ENCODE measurements around the gene SEC61A2. TPM values are rescaled to one million over a fixed set of nuclear protein-coding genes. Genes with fewer than 3 reads are reported as not detected.

Gene SEC61A2
- polyA plus RNA-seq, 1 donor from 2014 or later, result 75.4 TPM

DNA sequence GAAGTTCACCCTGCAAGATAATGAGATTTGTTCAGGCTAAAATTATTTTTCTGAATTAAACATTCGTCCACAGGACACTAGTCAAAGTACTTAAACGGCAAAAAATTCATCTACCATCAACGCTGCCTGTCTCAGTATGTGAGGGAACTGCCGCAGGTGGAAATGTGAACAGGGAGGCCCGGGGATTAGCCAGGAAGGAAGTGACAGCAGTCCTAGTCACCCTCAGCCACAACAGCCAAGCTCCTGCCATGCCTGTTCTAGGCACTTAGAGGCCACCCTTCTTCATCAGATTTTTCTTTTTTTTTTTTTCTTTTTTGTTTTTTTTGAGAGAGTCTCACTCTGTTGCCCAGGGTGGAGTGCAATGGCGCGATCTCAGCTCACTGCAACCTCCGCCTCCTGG lies 56.8 kb downstream of the SEC61A2 start:
- Histone ChIP-seq H3F3A (ENCODE audit: insufficient read depth, low read length, poor library complexity, severe bottlenecking) (no peaks in the 10 kb centered on the region), H3K9ac (ENCODE audit: low read length) (no peak overlapping the region), H3K36me3 (ENCODE audit: insufficient read depth, low read length) (no peaks in the 10 kb centered on the region), H3K4me2 (ENCODE audit: low read length) (no peak overlapping the region), H3K4me3 (ENCODE audit: low read length) (no peak overlapping the region), H3K9me3 (ENCODE audit: low read length) (no peaks in the 10 kb centered on the region), H4K20me1 (ENCODE audit: insufficient read depth) (no peaks in the 10 kb centered on the region), H3K9me2 (ENCODE audit: insufficient read depth, low read length) (no peaks in the 10 kb centered on the region), H3K27ac (ENCODE audit: low read length) (no peak overlapping the region), H3K79me2 (replicated peaks; ENCODE audit: insufficient read depth, low read length) (no peaks in the 10 kb centered on the region), H2AFZ (ENCODE audit: low read depth, low read length) (no peak overlapping the region), H3K27me3 (ENCODE audit: insufficient read depth, low read depth, low read length) (no peaks in the 10 kb centered on the region)
- TF ChIP-seq RAD21 (conservative IDR thresholded peaks at IDR 0.05) (no peak), SMC3 (conservative IDR thresholded peaks at IDR 0.05; ENCODE audit: poor library complexity) (no peak)

DNA sequence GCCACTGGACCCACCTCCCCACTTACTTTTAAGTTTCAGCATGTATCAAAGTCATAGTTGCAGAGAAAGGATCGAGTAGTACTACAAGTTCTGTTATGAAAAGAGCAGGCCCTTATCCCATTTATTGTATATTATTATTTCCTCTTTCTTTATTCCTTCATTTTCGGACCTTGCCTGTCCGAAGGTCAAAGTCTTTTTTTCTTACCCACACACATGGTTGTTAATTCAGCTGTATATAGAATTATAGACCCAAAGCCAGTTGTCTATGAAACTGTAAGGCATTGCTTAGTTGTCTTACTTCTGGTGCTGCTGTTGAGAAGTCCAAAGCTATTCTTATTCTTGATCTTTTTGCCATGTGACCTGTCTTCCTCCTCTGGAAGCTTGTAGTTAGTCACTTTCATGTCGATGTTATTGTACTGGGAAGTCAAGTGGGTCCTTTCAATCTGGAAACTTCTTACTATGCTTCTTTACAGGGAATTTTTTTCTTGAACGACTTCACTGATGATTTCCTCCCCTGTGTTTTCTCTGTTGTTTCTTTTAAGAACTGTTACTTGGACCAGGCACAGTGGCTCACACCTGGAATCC lies 57.9 kb downstream of the SEC61A2 start:
- H3K9me3 ChIP-seq (ENCODE audit: low read length), result no peaks in the 10 kb centered on the region
- TF ChIP-seq EP300 (conservative IDR thresholded peaks at IDR 0.05; ENCODE audit: poor library complexity, severe bottlenecking), result no peak
- TF ChIP-seq MXI1 (conservative IDR thresholded peaks at IDR 0.05; ENCODE audit: poor library complexity, severe bottlenecking), result no peak
- TF ChIP-seq, protein P1, sequence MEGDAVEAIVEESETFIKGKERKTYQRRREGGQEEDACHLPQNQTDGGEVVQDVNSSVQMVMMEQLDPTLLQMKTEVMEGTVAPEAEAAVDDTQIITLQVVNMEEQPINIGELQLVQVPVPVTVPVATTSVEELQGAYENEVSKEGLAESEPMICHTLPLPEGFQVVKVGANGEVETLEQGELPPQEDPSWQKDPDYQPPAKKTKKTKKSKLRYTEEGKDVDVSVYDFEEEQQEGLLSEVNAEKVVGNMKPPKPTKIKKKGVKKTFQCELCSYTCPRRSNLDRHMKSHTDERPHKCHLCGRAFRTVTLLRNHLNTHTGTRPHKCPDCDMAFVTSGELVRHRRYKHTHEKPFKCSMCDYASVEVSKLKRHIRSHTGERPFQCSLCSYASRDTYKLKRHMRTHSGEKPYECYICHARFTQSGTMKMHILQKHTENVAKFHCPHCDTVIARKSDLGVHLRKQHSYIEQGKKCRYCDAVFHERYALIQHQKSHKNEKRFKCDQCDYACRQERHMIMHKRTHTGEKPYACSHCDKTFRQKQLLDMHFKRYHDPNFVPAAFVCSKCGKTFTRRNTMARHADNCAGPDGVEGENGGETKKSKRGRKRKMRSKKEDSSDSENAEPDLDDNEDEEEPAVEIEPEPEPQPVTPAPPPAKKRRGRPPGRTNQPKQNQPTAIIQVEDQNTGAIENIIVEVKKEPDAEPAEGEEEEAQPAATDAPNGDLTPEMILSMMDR (IDR thresholded peaks at IDR 0.05; ENCODE audit: poor library complexity, severe bottlenecking), result no peak
- TF ChIP-seq, protein P2, sequence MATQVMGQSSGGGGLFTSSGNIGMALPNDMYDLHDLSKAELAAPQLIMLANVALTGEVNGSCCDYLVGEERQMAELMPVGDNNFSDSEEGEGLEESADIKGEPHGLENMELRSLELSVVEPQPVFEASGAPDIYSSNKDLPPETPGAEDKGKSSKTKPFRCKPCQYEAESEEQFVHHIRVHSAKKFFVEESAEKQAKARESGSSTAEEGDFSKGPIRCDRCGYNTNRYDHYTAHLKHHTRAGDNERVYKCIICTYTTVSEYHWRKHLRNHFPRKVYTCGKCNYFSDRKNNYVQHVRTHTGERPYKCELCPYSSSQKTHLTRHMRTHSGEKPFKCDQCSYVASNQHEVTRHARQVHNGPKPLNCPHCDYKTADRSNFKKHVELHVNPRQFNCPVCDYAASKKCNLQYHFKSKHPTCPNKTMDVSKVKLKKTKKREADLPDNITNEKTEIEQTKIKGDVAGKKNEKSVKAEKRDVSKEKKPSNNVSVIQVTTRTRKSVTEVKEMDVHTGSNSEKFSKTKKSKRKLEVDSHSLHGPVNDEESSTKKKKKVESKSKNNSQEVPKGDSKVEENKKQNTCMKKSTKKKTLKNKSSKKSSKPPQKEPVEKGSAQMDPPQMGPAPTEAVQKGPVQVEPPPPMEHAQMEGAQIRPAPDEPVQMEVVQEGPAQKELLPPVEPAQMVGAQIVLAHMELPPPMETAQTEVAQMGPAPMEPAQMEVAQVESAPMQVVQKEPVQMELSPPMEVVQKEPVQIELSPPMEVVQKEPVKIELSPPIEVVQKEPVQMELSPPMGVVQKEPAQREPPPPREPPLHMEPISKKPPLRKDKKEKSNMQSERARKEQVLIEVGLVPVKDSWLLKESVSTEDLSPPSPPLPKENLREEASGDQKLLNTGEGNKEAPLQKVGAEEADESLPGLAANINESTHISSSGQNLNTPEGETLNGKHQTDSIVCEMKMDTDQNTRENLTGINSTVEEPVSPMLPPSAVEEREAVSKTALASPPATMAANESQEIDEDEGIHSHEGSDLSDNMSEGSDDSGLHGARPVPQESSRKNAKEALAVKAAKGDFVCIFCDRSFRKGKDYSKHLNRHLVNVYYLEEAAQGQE (IDR thresholded peaks at IDR 0.05; ENCODE audit: borderline replicate concordance), result no peak
- TF ChIP-seq TAF1 (IDR thresholded peaks at IDR 0.05; ENCODE audit: low read depth), result no peak
- no peak for TF ChIP-seq SMC3 (conservative IDR thresholded peaks at IDR 0.05; ENCODE audit: poor library complexity)
- no peak for TF ChIP-seq POLR2AphosphoS5 (IDR thresholded peaks at IDR 0.05)
- TF ChIP-seq EZH2 (IDR thresholded peaks at IDR 0.05; ENCODE audit: borderline replicate concordance, insufficient read depth, low read length, poor library complexity, severe bottlenecking), result no peak
- no peak for TF ChIP-seq RAD21 (conservative IDR thresholded peaks at IDR 0.05)
- H3K9ac ChIP-seq (ENCODE audit: low read length), result no peak overlapping the region
- no peak overlapping the region for H3K4me2 ChIP-seq (ENCODE audit: low read length)
- H3K4me3 ChIP-seq (ENCODE audit: low read length), result no peak overlapping the region
- no peak overlapping the region for H2AFZ ChIP-seq (ENCODE audit: low read depth, low read length)
- H3K79me2 ChIP-seq (replicated peaks; ENCODE audit: insufficient read depth, low read length), result no peaks in the 10 kb centered on the region
- no peak overlapping the region for H3K27ac ChIP-seq (ENCODE audit: low read length)
- no peaks in the 10 kb centered on the region for H4K20me1 ChIP-seq (ENCODE audit: insufficient read depth)
- no peaks in the 10 kb centered on the region for H3K9me2 ChIP-seq (ENCODE audit: insufficient read depth, low read length)
- no peaks in the 10 kb centered on the region for H3K27me3 ChIP-seq (ENCODE audit: insufficient read depth, low read depth, low read length)
- H3F3A ChIP-seq (ENCODE audit: insufficient read depth, low read length, poor library complexity, severe bottlenecking), result no peaks in the 10 kb centered on the region
- H3K36me3 ChIP-seq (ENCODE audit: insufficient read depth, low read length), result no peaks in the 10 kb centered on the region
